ENCODE data around the gene DHRS3. TPM values are rescaled to one million over a fixed set of nuclear protein-coding genes. Genes with fewer than 3 reads are reported as not detected.
A peak's percentile ranks its signal among the peaks of the same experiment; 100 is the strongest.

Gene DHRS3
- total RNA-seq, 1 experiment from 2014 or later = 54.5 TPM

GRCh38 chr1:12600880-12601633 is 17.0 kb downstream of the DHRS3 start:
- H4K8ac ChIP-seq (replicated peaks; ENCODE audit: insufficient read length, low read depth, low read length) = no peak overlapping the region
- no peaks in the 10 kb centered on the region for H4K20me1 ChIP-seq (ENCODE audit: control insufficient read depth, insufficient read depth, insufficient read length)
- H2BK5ac ChIP-seq (ENCODE audit: insufficient read length, low read length) = no peak overlapping the region
- peaks cover 3% of the 10 kb centered on the region for H3K23me2 ChIP-seq (ENCODE audit: insufficient read length, low read depth, low read length, poor library complexity, severe bottlenecking)
- H2AFZ ChIP-seq (ENCODE audit: low read length) = no peak overlapping the region
- peak; percentile 83 for DNase-seq
- H3K4me3 Mint-ChIP-seq = no peak overlapping the region
- no peaks in the 10 kb centered on the region for H3K27me3 ChIP-seq (ENCODE audit: insufficient read depth, low read length)
- TF ChIP-seq CTCF (conservative IDR thresholded peaks at IDR 0.05) = peak; percentile 78
- no peak overlapping the region for H3K18ac ChIP-seq (ENCODE audit: insufficient read length, low read depth, low read length)
- no peak overlapping the region for H4K91ac ChIP-seq (ENCODE audit: insufficient read length, low read depth, low read length)
- H3K4me2 ChIP-seq (ENCODE audit: insufficient read depth, insufficient read length, low read length) = no peak overlapping the region
- H3K56ac ChIP-seq (ENCODE audit: insufficient read length, low read depth, low read length) = no peak overlapping the region
- H2AK5ac ChIP-seq (ENCODE audit: insufficient read length, low read length) = no peak overlapping the region
- no peak overlapping the region for H3K23ac ChIP-seq (ENCODE audit: insufficient read length, low read depth, low read length)
- H3K14ac ChIP-seq (ENCODE audit: insufficient read depth, low read length) = no peak overlapping the region
- no peak overlapping the region for H3K4ac ChIP-seq (ENCODE audit: low read depth, low read length)
- H3K36me3 Mint-ChIP-seq (ENCODE audit: insufficient read depth in 1 of 3, low read depth in 3 of 3) = peaks cover 0 to 38% (median 20%) of the 10 kb centered on the region in 3 experiments; a peak in 5 of 7 replicates
- H3K4me1 Mint-ChIP-seq = peaks cover 56 to 68% of the 10 kb centered on the region in 2 experiments
- no peak overlapping the region for H4K5ac ChIP-seq (ENCODE audit: insufficient read length, low read depth, low read length)
- no peaks in the 10 kb centered on the region for H3K9me3 ChIP-seq (ENCODE audit: control insufficient read depth, low read depth, low read length)
- H3K4me1 ChIP-seq (ENCODE audit: insufficient read depth, low read length) = no peaks in the 10 kb centered on the region; the same call in 1 of the 2 replicates
- no peaks in the 10 kb centered on the region for H3K9me3 Mint-ChIP-seq
- H2BK20ac ChIP-seq (ENCODE audit: low read depth, low read length, poor library complexity, severe bottlenecking) = no peak overlapping the region
- H3K27me3 Mint-ChIP-seq (ENCODE audit: low read depth) = peaks cover 21% of the 10 kb centered on the region
- no peak overlapping the region for H3K9ac ChIP-seq (ENCODE audit: extremely low read depth, insufficient read length, low read length)
- no peak overlapping the region for H2BK12ac ChIP-seq (ENCODE audit: insufficient read length, low read depth, low read length)
- H3K79me2 ChIP-seq (ENCODE audit: insufficient read depth, low read length) = no peaks in the 10 kb centered on the region
- no peaks in the 10 kb centered on the region for H3K79me1 ChIP-seq (ENCODE audit: insufficient read depth, low read depth, low read length, poor library complexity, severe bottlenecking)
- H3T11ph ChIP-seq (ENCODE audit: low read length) = no peak overlapping the region
- H2BK120ac ChIP-seq (ENCODE audit: low read depth, low read length, poor library complexity, severe bottlenecking) = no peak overlapping the region
- no peak overlapping the region for H2BK15ac ChIP-seq (ENCODE audit: low read depth, low read length)
- no peak overlapping the region for H3K27ac ChIP-seq (ENCODE audit: insufficient read length, low read depth, low read length)
- no peak overlapping the region for H3K27ac Mint-ChIP-seq
- WGBS (ENCODE audit: extremely low coverage, insufficient read length, low lambda C conversion rate) = no CpG with 5 or more reads among the region's 9 CpGs

Data from H9 (cell line).